Stimulated activated CD4-positive, alpha-beta T cell treated with anti-CD3 and anti-CD28 coated beads, Interleukin-1b, Interleukin-23, amount 100 ng/mL, for 4 hours (primary cell): Measurements from ENCODE around the gene SSUH2.

Experiments
- DNase-seq, 2 donors: peaks; one replicate each; pipeline ENCODE4 v3.0.0-alpha.2; 2020; ENCODE audit warnings: low read depth in 2 of 2

SSUH2 gene

DNA sequence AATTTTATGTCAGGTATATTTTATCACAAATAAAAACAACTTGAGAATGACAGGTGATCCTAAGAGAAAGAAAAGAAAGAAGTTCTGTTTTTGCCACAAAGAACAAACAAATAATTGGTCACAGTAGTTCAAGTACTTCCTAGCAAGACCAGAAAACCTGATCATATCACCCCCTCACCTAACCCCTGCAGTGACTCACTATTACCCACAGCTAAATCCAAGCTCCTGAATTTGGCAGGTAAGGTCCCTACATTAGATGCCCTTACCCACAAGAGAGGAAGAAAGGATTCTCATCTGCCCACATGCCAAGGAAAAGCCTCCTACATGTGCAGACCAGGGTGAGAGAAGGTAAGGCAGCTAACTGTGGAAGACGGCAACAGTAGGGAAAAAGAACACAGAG, 4.4 kb downstream of the SSUH2 start:
- no peak for DNase-seq

DNA sequence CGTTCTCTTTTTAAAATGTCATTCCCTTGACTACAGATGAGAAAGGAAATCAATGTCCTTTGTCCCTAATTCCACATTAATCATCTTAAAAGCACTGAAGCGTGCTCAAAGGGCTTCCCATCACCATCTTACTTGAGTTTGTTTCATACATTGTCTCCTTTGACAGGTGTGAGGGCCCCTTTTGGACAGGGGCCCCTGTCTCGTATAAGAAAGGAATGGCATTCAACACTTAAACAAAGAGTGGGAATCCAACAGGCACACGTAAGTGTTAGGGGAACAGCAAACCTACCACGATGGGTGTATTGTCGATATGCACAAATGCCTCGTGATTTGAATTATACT, 5.0 kb downstream of the SSUH2 start:
- DNase-seq: no peak

DNA sequence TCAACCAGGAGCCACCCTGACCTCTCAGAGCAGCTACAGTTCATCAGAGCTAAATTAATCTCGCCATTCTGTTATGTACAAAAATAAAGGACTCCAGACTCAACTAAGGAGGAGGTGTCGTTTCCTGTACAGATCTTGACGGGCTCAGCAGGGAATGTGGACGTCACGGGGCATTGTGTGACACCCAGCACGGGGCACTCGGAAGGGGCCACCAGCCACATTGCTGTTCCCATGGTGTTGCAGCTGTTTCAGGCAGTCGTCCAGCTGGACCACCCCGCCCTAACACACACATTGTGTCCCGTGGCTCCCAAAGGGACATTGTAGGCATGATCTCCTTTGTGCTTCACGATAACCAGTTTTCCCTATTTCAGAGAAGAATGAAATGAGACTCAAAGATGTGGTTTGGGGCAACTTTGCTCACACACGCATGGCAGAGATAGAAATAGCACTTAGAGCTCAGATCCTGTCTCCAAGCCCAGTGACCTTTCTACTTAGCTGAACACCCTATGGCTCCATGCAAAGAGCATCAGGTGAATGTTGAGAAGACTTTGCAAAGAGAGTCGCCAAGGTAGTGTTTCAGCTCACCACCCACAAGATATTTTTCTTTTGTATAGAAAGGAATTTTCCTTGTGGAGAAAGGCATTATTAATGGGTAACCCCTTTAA, 5.5 kb downstream of the SSUH2 start:
- DNase-seq: no peak

DNA sequence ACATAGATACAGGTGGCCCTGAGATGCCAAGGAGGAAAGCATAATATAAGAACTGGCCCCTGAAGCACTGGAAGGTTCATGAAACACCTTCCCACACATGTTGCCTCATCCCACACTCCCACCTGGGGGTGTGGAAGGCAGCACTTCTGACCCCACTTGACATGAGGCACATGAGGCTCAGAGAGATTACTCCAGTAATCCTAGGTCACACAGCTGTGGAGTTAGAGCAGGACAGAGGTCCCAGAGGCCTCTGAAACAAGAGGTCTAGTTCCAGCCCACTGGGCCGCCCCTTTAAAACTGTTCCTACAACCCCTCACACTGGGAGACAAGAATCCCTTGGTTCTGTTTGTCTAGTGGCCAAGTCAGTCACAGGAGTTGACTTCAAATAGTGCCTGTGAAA, 7.2 kb downstream of the SSUH2 start:
- no peak for DNase-seq

DNA sequence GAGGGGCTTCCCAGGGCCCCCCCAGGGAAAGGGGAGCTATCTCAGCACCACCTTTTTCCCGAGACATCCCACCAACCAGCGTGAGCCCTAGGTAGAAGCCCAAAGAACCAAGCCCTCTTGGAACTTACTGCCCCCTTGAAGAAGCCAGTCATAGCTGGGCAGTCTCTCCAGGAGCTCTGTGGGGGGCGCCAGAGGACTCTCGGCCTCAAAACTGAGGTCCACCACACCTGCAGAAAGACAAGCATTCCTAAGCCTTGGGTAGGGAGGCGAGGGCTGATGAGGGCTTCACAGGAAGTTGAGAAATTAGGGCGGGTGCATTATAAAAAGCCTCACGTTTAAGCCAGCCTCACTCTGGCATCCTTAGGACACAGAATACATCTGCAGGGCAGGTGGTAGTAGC, 9.0 kb downstream of the SSUH2 start:
- DNase-seq: no peak

DNA sequence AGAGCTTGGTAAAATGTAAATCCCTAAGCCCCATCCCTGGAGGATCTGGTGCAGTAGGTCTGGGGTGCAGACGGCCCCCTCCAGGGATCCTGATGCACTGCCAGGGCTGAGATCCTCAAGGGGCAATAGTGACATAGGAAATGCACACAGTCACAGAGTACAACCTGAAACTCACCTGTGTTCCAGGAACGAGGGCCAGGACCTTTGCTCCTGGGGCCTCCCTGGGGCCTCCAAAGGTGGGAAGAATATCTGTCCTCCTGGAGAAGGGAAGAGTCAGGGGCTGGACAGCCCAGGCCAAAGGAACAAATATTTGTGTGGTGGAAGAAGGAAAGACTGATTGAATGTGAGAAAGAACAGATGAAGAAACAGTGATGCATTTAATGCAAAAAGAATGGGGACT, 9.5 kb downstream of the SSUH2 start:
- no peak for DNase-seq

DNA sequence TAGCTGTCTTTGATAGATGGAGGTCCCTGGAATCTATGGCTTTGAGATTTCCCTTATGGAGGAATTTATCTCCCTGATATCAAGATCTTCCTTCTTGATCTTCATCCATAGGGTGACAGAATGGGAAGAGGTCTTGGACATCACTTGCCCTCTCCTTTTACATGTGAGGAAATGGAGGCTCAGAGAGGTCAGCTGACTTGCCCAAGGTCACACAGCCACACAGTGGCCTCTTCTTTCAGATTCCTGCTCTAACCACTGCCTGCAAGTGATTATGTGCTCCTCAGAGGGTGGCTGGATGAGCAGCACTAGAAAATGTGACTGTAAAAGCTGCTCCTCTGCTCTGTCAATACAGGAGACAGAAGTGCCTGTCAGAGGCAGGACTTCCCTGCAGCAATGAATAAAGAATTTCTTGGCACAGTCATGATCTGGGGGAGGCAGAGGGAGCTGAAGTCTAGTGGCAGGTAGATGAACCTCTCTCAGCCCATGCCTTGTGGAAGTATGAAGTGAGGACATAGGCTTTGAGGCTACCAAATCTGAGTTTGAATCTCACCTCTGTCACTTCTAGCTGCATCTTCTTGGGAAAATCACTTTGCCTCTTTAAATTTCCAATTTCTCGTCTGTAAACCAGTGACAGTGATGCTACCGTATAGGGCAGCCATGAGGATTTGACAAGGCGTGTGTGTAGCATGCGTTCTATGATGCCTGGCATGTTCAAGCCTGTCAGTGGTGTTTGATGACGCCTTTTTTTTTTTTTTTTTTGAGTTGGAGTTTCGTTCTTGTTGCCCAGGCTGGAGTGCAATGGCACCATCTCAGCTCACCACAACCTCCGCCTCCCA, 12.0 kb downstream of the SSUH2 start:
- DNase-seq: no peak

DNA sequence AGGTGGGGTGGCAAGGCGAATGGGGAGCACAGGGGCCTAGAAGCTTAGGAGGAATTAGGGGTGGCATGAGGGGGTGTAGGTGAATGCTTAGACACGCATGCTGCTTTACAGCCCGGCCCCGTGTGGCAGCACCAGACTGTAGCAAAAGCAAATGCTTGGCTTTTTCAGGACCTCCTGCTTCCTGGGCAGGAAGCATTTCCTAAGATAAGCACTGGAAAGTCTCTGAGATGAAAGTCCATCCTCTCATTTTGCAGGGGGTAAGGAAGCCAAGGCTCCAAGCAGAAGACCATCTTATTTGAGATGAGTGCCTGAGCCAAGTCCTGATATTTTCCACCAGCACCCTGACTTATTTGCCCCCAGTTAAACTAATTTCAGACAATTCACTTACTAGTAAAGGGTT, 12.9 kb downstream of the SSUH2 start:
- DNase-seq: no peak

DNA sequence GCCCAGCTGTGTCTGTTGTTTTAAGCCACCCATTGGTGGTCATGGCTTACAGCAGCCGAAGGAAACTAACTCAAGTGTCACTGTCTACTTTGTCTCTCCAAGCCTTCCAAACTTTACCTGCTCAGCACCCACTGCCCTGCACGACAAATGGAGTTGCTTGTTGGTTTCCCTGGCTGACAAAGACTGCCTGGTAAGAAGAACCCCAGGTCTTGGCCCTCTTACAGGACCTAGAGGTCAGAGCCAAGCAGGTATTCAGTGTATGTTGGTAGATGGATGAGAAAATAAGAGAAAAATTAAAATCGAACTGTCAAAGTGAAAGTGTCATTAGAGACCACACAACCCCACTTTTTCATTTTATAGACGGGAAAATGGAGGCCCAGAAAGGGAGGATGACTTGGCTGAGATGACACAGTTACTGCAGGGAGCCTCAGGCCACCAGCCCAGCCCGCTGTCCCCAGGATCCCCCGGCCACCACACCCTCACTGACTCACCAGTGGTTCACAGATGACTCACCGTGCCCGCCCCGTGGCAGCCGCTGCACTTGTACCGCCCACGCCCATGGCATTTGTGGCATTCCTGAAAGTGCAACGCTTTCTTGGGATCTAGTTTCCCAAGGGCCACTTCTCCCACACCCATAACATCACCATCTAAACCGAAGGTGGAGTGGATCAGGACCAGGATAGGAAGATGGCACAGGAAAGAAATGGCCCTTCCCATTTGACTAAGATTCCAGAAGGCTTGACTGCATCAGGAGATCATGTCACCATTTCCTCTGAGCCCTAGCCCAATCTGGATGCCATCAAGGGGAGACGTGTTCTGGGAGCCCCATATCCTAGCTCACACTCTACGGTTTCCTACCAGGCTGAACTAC, 15.2 kb downstream of the SSUH2 start:
- DNase-seq: peak in 1 of 2 donors; percentile 47

DNA sequence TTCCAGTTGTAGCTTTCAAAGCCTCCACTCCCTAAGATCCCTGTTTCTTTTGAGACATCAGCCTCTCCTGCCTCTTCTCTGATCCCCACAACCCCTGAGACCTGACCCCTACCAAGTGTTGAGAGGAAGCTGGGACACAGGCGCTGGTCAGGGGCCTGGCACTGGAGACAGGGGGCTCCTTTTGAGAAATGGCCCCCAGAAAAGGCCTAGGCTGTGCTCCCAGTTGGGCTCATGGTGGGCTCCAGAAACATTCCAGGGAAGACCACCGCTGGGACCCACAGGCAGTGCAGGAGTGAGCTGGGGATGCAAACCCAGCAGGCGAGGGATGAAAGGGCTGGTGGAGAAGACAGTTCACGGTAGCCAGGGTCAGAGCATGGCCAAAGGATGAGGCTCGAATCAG, 16.6 kb downstream of the SSUH2 start:
- no peak for DNase-seq

DNA sequence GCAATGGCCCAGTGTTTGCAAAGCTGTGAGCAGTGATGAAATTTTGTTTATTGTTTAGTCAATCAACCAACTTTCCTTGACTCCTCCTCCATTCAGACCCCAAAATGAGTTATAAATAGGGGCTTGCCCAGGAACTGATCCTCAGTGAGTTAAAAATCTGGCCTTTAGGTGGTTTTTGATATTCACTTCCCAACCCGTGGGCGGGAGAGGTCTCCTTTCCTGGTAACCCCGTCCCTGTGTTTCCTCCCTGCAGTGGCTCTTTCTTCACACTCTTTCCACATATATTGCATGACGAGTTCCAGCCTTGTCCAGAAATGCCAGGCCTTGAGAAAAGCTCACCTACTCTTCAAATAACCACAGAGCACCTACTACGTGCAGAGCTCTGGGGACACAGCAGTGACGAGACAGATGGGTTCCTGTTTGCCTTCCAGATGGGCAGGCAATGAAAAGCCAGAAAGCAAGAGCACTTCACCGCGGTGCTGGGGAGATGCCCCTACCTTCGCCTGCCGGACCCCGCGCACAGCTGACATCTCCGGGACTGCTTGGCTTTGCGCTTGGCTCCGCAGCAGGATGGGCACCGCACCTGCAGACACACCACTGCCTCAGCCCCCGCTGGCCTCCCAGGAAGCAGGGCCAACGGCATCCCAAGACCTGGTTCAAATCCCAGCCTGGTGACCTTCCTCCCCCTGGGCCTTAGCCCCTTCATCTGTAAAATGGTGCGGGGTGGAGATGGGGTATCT, 17.2 kb downstream of the SSUH2 start:
- DNase-seq: no peak

DNA sequence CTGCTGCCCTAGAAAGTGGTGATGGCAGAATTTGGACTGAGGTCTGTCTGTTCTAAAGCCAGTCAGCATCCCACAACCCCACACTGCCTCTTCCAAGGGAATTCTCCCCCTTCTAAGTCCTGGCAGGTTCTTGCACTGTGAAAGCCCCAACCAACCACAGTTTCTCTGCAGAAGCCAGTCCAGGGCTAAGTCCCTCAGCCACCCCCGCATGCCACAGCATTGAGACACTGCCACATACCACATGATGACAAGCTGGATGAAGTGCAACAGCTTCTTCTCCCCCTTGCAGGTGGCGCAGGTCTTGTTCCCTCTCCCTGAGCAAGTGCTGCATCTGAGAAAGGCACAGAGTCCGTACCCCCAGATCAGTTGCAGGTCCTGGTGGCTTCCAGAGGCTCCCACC, 18.6 kb downstream of the SSUH2 start:
- DNase-seq: no peak

DNA sequence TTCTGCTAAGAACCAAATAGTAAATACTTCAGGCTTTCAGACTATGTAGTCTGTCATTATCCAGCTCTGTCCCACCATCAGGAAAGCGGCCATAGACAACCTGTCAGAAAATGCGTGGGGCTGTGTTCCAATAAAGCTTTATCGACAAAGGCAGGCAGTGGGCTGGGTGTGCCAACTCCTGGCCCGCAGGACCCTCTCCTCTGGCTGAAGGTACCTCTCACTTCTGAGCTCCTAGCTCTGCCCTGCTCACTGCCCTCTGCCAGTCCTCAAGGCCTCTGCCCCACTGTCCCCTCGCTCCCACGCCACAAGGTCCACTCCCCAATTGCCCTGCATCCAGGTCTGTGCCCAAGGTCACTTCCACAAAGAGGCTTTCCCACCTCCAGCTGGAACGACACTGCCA, 20.0 kb downstream of the SSUH2 start:
- DNase-seq: no peak

DNA sequence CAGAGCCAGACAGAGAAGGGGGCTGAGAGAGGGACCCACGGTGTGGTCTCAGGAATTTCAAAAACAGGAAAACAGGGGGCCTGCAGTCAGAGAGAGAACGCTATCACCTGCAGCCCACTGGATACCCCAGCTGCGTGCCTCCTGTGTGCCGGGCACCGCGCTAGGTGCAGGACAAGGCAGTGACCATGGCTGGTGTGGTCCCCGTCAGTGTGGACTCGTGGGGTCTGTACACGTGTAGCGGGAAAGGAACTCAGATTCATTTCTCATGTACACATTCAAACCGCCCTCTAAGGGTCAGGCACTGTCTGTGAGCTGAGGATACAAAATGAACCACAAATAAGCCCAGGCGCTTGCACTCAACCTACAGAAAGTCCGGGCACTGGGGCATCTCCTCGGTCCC, 20.9 kb downstream of the SSUH2 start:
- no peak for DNase-seq

DNA sequence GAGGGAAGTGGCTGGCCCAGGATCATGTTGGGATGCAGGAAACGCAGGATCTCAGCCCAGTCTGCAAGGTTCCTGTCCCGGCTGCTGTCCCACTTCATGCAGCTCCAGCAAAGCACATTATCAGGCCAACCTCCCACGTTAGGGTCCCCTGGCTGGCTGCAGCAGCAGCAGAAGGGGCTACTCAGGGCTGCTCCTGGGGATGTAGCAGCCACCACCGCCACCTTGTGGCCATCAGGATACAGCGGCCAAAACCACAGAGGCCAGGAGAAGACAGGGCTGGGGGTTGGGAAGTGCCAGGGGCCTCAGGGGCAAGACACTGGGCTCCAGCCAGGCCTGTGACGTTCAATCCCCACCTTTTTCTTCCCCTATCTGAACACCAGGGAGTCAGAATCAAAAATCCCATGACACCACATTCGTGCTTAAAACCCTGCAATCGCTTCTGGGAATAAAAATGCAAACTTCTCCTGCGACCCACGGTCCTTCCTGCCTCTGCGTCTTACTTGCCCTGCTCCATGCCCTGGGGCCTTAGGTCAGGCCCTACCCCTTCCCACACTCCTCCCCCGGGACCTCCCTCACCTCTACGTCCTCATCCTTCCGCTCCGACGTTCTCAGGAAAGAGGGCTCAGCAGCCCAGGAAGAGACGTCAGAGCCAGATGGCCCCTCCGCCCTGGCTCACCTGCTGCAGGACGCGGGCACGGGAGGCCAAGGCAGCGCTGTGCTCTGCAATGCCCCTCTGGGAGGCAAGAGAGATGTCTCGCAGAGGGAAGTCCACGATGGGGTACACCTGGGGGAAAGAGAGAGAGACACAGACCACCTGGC, 21.5 kb downstream of the SSUH2 start:
- DNase-seq: peak in 1 of 2 donors; percentile 18

DNA sequence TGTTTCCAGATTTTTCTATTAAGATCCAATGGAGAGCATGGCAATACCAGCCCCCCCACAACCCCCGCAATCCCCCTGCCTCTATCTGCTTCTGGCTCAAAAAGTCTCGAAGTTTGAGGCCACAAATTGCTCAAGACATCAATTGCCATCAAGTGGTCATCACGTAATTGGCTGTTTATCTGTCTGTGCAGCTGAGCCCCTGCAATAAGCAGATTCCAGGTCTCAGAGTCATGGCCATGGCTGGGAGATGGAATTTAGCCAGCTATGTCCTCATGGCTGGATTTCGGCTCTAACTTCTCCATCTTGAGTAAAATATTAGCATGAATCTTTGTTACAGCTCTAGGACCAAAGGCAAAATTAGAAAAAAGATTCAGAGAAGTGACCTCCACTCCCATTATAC, 22.7 kb downstream of the SSUH2 start:
- DNase-seq: no peak

DNA sequence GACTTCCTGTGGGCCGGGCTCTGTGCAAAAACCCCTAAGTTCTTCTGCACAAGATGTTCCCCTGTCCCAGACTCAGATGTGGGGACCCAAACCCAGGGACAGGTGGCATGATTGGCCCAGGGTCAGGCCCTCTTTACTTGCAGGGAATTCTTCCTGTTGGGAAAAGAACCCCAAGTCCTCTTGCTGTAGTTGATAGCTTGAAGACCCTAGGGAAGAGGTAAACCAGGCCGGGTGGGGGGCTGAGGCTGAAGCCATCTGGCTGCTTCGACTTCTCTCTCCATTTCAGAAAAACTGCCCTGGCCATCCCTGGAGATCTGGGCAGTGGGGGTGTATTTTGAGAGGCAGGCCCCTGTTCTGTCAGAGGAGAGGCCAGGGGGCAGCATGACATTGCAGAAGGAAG, 23.5 kb downstream of the SSUH2 start:
- no peak for DNase-seq

DNA sequence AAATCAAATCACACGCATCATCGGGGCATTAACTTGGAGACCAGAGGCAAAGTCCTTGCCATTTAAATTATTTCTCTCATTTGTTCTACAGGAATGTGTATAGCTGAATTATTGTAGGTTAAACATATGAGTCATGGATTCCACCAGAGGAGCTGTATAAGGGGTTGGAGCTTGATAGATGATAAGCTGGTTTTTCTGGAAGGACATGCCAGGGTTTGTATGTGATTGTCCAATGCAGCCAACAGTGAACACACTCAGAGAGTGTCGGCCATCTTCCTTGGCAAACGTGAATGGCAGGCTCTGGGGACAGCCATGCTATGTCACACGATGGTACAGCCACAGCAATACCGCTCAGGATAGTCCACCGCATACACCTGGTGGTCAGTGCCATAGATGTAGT, 25.1 kb downstream of the SSUH2 start:
- no peak for DNase-seq

DNA sequence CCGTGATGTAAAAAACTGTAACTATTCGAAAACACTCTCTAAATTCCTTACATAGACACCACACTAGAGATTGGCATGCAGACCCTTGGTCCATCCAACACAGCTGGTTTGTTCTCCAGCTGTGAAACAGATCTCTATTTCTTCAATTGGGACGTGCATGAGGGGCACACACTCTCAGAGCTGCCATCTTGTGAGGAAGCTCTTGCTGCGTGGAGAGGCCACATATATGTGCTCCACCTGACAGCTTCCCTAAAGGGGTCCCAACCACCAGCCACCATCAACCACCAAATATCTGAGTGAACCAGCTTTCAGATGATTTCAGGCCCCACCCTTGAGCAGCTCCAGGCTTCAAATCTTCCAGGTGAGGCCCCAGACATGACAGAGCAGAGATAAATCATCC, 25.6 kb downstream of the SSUH2 start:
- no peak for DNase-seq

DNA sequence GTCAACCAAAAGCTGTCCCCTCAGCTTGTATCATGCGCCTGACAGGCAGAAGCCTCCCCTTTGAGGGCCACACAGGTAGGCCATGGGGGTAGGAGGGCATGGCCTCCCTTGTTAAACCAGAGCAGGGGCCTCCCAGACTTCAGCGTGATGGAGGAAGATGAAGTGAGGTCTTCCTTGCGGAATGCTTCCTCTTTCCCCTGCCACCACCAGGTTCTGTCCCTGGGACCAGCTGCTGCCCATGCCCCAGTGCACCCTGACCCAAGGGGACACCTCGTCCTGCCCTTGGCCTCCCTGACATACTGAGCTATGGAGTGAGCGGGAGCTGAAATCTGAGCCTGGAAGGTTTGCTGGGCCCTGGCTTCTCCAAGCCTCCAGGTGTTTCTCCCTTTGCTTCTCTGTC, 26.7 kb downstream of the SSUH2 start:
- DNase-seq: no peak

DNA sequence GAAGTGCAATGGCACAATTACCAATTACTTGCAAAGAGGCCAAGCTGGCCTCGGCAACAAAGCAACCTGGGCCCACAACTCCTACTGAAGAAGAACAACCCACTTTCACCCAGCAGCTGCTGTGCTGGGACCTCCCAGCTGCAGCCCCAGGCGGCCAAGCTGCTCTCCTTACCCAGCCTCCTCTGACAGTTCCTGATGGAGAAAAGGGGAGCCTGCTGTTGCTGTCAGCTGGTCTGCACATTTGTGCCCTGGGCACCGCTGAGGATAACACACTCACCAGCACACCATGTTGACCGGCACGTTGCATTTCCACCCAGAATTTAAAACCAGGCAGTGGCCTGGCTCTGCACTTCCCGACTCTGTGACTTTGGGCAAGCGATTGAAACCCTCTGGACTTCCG, 33.6 kb downstream of the SSUH2 start:
- DNase-seq: no peak
